H1 (cell line): ENCODE data around the gene BNC2. TPM values are rescaled to one million over a fixed set of nuclear protein-coding genes. Genes with fewer than 3 reads are reported as not detected.

Source experiments
- CTCF ChIA-PET: fragments of 300-600 bp; sonication (Branson Sonifier 250); formaldehyde crosslinking; loops from one replicate; lab custom pipeline; 2021; ENCODE audit not compliant: partially characterized antibody; lab: Charles Lee
- POLR2A ChIA-PET: fragments of 300-600 bp; sonication (Branson Sonifier 250); formaldehyde crosslinking; loops from one replicate; lab custom pipeline; 2021; ENCODE audit warnings: inconsistent platforms; ENCODE audit not compliant: partially characterized antibody; lab: Charles Lee
- DNase-seq, 2 experiments: peaks; one replicate each; pipeline versions ENCODE4 v3.0.0 to v3.0.0-alpha.2; 2010 to 2022; ENCODE audit warnings: low spot score in 2 of 2, low read depth in 1 of 2, mixed read lengths in 1 of 2
- FAIRE-seq: peaks from 2 replicates; lab custom pipeline; 2011; peaks lifted over from hg19 to GRCh38; lab: Jason Lieb, UNC
- H2AFZ ChIP-seq: 2 replicates; pipeline ENCODE4 v1.8.1; 2012; ENCODE audit warnings: low read length, inconsistent platforms
- H2AK5ac ChIP-seq: 2 replicates; pipeline ENCODE4 v1.6.1; 2013; ENCODE audit warnings: low read depth, low read length
- H2BK120ac ChIP-seq: replicated peaks from 2 replicates; pipeline ENCODE3; 2013; ENCODE audit warnings: low read depth, low read length, inconsistent platforms
- H2BK12ac ChIP-seq: 2 replicates; pipeline ENCODE4 v1.6.1; 2013; ENCODE audit warnings: low read depth, low read length
- H2BK15ac ChIP-seq: 2 replicates; pipeline ENCODE4 v1.6.1; 2013; ENCODE audit warnings: low read length
- H2BK20ac ChIP-seq: 2 replicates; pipeline ENCODE4 v1.6.1; 2013; ENCODE audit warnings: low read length
- H2BK5ac ChIP-seq: 2 replicates; pipeline ENCODE4 v1.6.1; 2013; ENCODE audit warnings: low read depth, low read length
- H3K14ac ChIP-seq: 2 replicates; pipeline ENCODE4 v1.6.1; 2013; ENCODE audit warnings: inconsistent platforms; ENCODE audit not compliant: insufficient read length
- H3K18ac ChIP-seq: 2 replicates; pipeline ENCODE4 v1.6.1; 2013; ENCODE audit warnings: low read length; ENCODE audit errors: extremely low read depth
- H3K23ac ChIP-seq: 2 replicates; pipeline ENCODE4 v1.6.1; 2013; ENCODE audit warnings: inconsistent platforms; ENCODE audit not compliant: insufficient read length
- H3K23me2 ChIP-seq: 2 replicates; pipeline ENCODE4 v1.6.1; 2013; ENCODE audit warnings: low read depth, low read length
- H3K27ac ChIP-seq: 2 replicates; pipeline ENCODE4 v1.6.1; 2011; ENCODE audit warnings: low read depth, low read length, inconsistent platforms
- H3K27me3 ChIP-seq, 4 experiments: replicated peaks in 1 of 4; 1 replicate in 1 of 4; 2 replicates in 3 of 4; pipeline versions ENCODE4 v1.6.1 to v1.8.1; 2011 to 2013; ENCODE audit warnings: low read length in 3 of 4, mild to moderate bottlenecking in 3 of 4, inconsistent platforms in 2 of 4, mixed read lengths in 2 of 4, moderate library complexity in 1 of 4; ENCODE audit not compliant: control insufficient read depth in 3 of 4, insufficient read depth in 3 of 4; ENCODE audit errors: extremely low read depth in 1 of 4
- H3K36me3 ChIP-seq, 4 experiments: 2 replicates each; pipeline versions ENCODE4 v1.6.1 to v1.8.1; 2011 to 2013; ENCODE audit warnings: mild to moderate bottlenecking in 4 of 4, low read length in 3 of 4, moderate library complexity in 2 of 4, control low read depth in 1 of 4, inconsistent platforms in 1 of 4; ENCODE audit not compliant: insufficient read depth in 4 of 4, control insufficient read depth in 2 of 4
- H3K4ac ChIP-seq: replicated peaks from 2 replicates; pipeline ENCODE3; 2013; ENCODE audit warnings: low read length, low read depth, mixed read lengths, inconsistent platforms; ENCODE audit not compliant: insufficient read length
- H3K4me1 ChIP-seq, 4 experiments: replicated peaks in 1 of 4; 1 replicate in 1 of 4; 2 replicates in 3 of 4; pipeline versions ENCODE4 v1.6.1 to v1.8.1; 2011 to 2013; ENCODE audit warnings: low read length in 3 of 4, inconsistent platforms in 2 of 4, mixed read lengths in 1 of 4; ENCODE audit not compliant: insufficient read depth in 4 of 4, control insufficient read depth in 3 of 4
- H3K4me2 ChIP-seq, 2 experiments: 2 replicates each; pipeline versions ENCODE4 v1.6.1 to v1.8.1; 2011 to 2013; ENCODE audit warnings: low read depth in 2 of 2, low read length in 2 of 2, control low read depth in 1 of 2, inconsistent platforms in 1 of 2, mild to moderate bottlenecking in 1 of 2; ENCODE audit not compliant: insufficient read depth in 1 of 2
- H3K4me3 ChIP-seq, 4 experiments: fragments of 200-600, 300-600 bp in 1 of 4; sonication (generic), shearing (Covaris generic), sonication (Bioruptor Twin) in 1 of 4; 2 replicates each; pipeline versions ENCODE4 v1.5.1 to v1.8.1; 2011 to 2016; ENCODE audit warnings: low read length in 4 of 4, low read depth in 3 of 4, control low read depth in 2 of 4, inconsistent platforms in 2 of 4, mild to moderate bottlenecking in 2 of 4, mixed read lengths in 1 of 4, moderate library complexity in 1 of 4; ENCODE audit not compliant: insufficient read depth in 2 of 4; ENCODE audit errors: extremely low read depth in 1 of 4
- H3K56ac ChIP-seq: replicated peaks from 2 replicates; pipeline ENCODE3; 2013; ENCODE audit warnings: low read depth, mild to moderate bottlenecking, mixed read lengths, low read length, inconsistent platforms; ENCODE audit not compliant: insufficient read length
- H3K79me1 ChIP-seq: 2 replicates; pipeline ENCODE4 v1.6.1; 2013; ENCODE audit warnings: low read depth, low read length, control low read depth
- H3K79me2 ChIP-seq, 2 experiments: 2 replicates each; pipeline versions ENCODE4 v1.6.1 to v1.8.1; 2012 to 2013; ENCODE audit warnings: low read length in 2 of 2, mild to moderate bottlenecking in 2 of 2, inconsistent platforms in 1 of 2; ENCODE audit not compliant: insufficient read depth in 2 of 2, control insufficient read depth in 1 of 2
- H3K9ac ChIP-seq, 4 experiments: replicated peaks in 1 of 4; 1 replicate in 1 of 4; 2 replicates in 3 of 4; pipeline versions ENCODE4 v1.6.1 to v1.8.1; 2011 to 2013; ENCODE audit warnings: low read depth in 3 of 4, low read length in 3 of 4, control low read depth in 2 of 4, mild to moderate bottlenecking in 2 of 4, moderate library complexity in 2 of 4, inconsistent platforms in 1 of 4; ENCODE audit errors: extremely low read depth in 1 of 4
- H3K9me3 ChIP-seq, 2 experiments: 2 replicates each; pipeline versions ENCODE4 v1.6.1 to v1.8.1; 2012 to 2013; ENCODE audit warnings: mild to moderate bottlenecking in 2 of 2, moderate library complexity in 2 of 2, control low read depth in 1 of 2, inconsistent platforms in 1 of 2, low read depth in 1 of 2, low read length in 1 of 2, mixed read lengths in 1 of 2; ENCODE audit not compliant: insufficient read depth in 2 of 2
- H4K20me1 ChIP-seq, 2 experiments: replicated peaks in 1 of 2; 2 replicates each; pipeline versions ENCODE3 to v1.8.1; 2011 to 2013; ENCODE audit warnings: inconsistent platforms in 2 of 2, low read length in 2 of 2, mild to moderate bottlenecking in 1 of 2; ENCODE audit not compliant: insufficient read depth in 2 of 2, control insufficient read depth in 1 of 2
- H4K5ac ChIP-seq: 2 replicates; pipeline ENCODE4 v1.6.1; 2013; ENCODE audit warnings: low read length, low read depth, mixed read lengths, inconsistent platforms; ENCODE audit not compliant: insufficient read length
- H4K8ac ChIP-seq: 2 replicates; pipeline ENCODE4 v1.8.0; 2013; ENCODE audit warnings: mild to moderate bottlenecking, moderate library complexity, low read length, inconsistent platforms; ENCODE audit not compliant: insufficient read depth; ENCODE audit errors: extremely low read depth
- H4K91ac ChIP-seq: replicated peaks from 2 replicates; pipeline ENCODE3; 2013; ENCODE audit warnings: low read length, mixed read lengths, inconsistent platforms; ENCODE audit not compliant: insufficient read length
- ATF2 ChIP-seq: IDR thresholded peaks from 2 replicates; pipeline ENCODE4 v1.6.1; 2012; ENCODE audit warnings: low read length, inconsistent platforms
- CEBPB ChIP-seq: IDR thresholded peaks from 2 replicates; pipeline ENCODE4 v1.6.1; 2012; ENCODE audit warnings: low read depth, low read length
- GABPA ChIP-seq: IDR thresholded peaks from 2 replicates; pipeline ENCODE4 v1.6.1; 2011; ENCODE audit warnings: mild to moderate bottlenecking, low read length, moderate library complexity, borderline replicate concordance; ENCODE audit not compliant: insufficient read depth
- HDAC6 ChIP-seq: IDR thresholded peaks from one replicate; pipeline ENCODE4 v1.7.1; 2012; ENCODE audit warnings: low read depth, mild to moderate bottlenecking, inconsistent platforms, low read length, moderate library complexity
- KDM4A ChIP-seq: IDR thresholded peaks from one replicate; pipeline ENCODE4 v1.7.1; 2012; ENCODE audit warnings: low read depth, mild to moderate bottlenecking, moderate library complexity, low read length, inconsistent platforms; ENCODE audit not compliant: severe bottlenecking
- RAD21 ChIP-seq, 2 experiments: IDR thresholded peaks in 1 of 2; conservative IDR thresholded peaks in 1 of 2; 2 replicates each; pipeline ENCODE4 v1.6.1; 2011; ENCODE audit warnings: low read depth in 2 of 2, low read length in 2 of 2, improper control_type of control experiment in 1 of 2, inconsistent platforms in 1 of 2, mild to moderate bottlenecking in 1 of 2, moderate library complexity in 1 of 2
- RBBP5 ChIP-seq: IDR thresholded peaks from 2 replicates; pipeline ENCODE4 v1.7.1; 2012; ENCODE audit warnings: low read depth, mild to moderate bottlenecking, inconsistent platforms, low read length, moderate library complexity, borderline replicate concordance
- SAP30 ChIP-seq: fragments of 300-600 bp; sonication (generic); IDR thresholded peaks from 2 replicates; pipeline ENCODE4 v1.7.1; 2012; ENCODE audit warnings: low read length, moderate library complexity, mild to moderate bottlenecking, inconsistent platforms; ENCODE audit not compliant: insufficient read depth, insufficient replicate concordance
- SP2 ChIP-seq: IDR thresholded peaks from 2 replicates; pipeline ENCODE4 v1.6.1; 2012; ENCODE audit warnings: mild to moderate bottlenecking, low read length, inconsistent platforms
- SP4 ChIP-seq: IDR thresholded peaks from 2 replicates; pipeline ENCODE4 v1.6.1; 2012; ENCODE audit warnings: low read length, inconsistent platforms
- SRF ChIP-seq: IDR thresholded peaks from 2 replicates; pipeline ENCODE4 v1.6.1; 2011; ENCODE audit warnings: mild to moderate bottlenecking, low read depth, low read length, moderate library complexity
- SUZ12 ChIP-seq: fragments of 200-600 bp; sonication (generic); IDR thresholded peaks from 2 replicates; pipeline ENCODE4 v1.6.1; 2012; ENCODE audit warnings: mild to moderate bottlenecking, inconsistent platforms, low read length, moderate library complexity, mixed read lengths
- TBP ChIP-seq: IDR thresholded peaks from 2 replicates; pipeline ENCODE4 v1.6.1; 2011; ENCODE audit warnings: low read depth, low read length, improper control_type of control experiment
- WGBS, 2 experiments: shearing (Covaris generic) in 1 of 2; methylation state at CpG; one replicate each; pipeline versions ENCODE4 v1.1.6 to v1.1.7; 2013 to 2015; ENCODE audit warnings: low lambda C conversion rate in 2 of 2, mixed read lengths in 2 of 2, inconsistent platforms in 1 of 2, low coverage in 1 of 2, missing lambda C conversion rate in 1 of 2; ENCODE audit not compliant: insufficient replicate concordance in 2 of 2, insufficient coverage in 1 of 2, insufficient read length in 1 of 2; ENCODE audit errors: extremely low coverage in 1 of 2, missing lambda C conversion rate in 1 of 2; 5-methylcytosine and 5-hydroxymethylcytosine counted together
- polyA plus RNA-seq, 7 experiments: library from polyadenylated mRNA; depleted of rRNA in 3 of 7; stranded (reverse) in 5 of 7; unstranded in 2 of 7; fragments of >200 nt in 5 of 7; fragments of 200-250 nt in 2 of 7; gene quantifications; 1 replicate in 5 of 7; 2 replicates in 1 of 7; 4 replicates in 1 of 7; pipeline versions ENCODE4 v1.2.1 to v1.2.3, GENCODE V29; 2011 to 2013; ENCODE audit warnings: missing spikeins in 2 of 7, mixed read lengths in 2 of 7
- total RNA-seq: library from RNA; stranded (reverse); fragmentation: NEBNext Ultra II Directional; extraction: Animal tissue kit (Norgen Biotek cat#: 25700); gene quantifications from 2 replicates; pipeline ENCODE4 v1.2.1, GENCODE V29; 2021

The BNC2 gene
- total and polyA plus RNA-seq, 2 of the 8 experiments (the other 6 are each of a cell fraction or from before 2014, with no cell fraction given) = 16.0 to 26.8 TPM

DNA sequence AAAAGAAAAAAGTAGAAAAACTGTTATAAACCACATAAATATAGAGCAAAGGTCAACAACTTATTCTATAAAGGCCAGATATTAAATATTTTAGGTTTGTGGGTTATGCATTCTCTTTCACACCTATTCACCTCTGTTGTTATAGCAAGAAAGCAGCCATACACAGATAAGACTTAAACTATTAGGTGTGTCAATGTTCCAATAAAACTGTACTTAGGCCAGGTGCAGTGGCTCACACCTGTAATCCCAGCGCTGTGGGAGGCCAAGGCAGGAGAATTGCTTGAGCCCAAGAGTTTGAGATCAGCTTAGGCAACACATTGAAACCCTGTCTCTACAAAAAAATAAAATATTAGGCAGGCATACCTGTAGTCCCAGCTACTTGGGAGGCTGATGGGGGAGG, 314.7 kb downstream of the BNC2 start:
- Histone ChIP-seq H2BK120ac (no peak overlapping the region), H3K36me3 (peaks cover 0 to 15% (median 7%) of the 10 kb centered on the region in 4 experiments; a peak in 4 of 8 replicates), H3K4me1 (peaks cover 0 to 4% (median 2%) of the 10 kb centered on the region in 4 experiments; a peak in 2 of 7 replicates), H2AK5ac (no peak overlapping the region), H4K20me1 (no peaks in the 10 kb centered on the region), H3K23ac (no peak overlapping the region), H3K4ac (no peak overlapping the region), H3K23me2 (no peaks in the 10 kb centered on the region), H2BK5ac (no peak overlapping the region), H4K5ac (no peak overlapping the region), H3K14ac (no peak overlapping the region), H3K56ac (no peak overlapping the region), H3K18ac (no peak overlapping the region), H4K91ac (no peak overlapping the region), H3K4me3 (no peak overlapping the region), H2AFZ (no peak overlapping the region), H2BK12ac (no peak overlapping the region), H3K4me2 (no peak overlapping the region), H3K9me3 (no peaks in the 10 kb centered on the region), H3K27ac (no peak overlapping the region), H2BK20ac (no peak overlapping the region), H4K8ac (no peak overlapping the region), H3K9ac (no peak overlapping the region), H2BK15ac (no peak overlapping the region), H3K79me2 (no peaks in the 10 kb centered on the region), H3K79me1 (no peaks in the 10 kb centered on the region; the same call in 1 of the 2 replicates), H3K27me3 (no peaks in the 10 kb centered on the region)
- ChIA-PET POLR2A (no interaction called here), CTCF (no interaction called here)
- DNase-seq (no peak), FAIRE-seq (no peak)
- 80% methylated on average over 1 of the region's 1 CpG; no CpG with 5 or more reads in 1 of the 2 experiments for WGBS, 2 experiments
- no peak for TF ChIP-seq SP4
- TF ChIP-seq SP2 = no peak
- no peak for TF ChIP-seq KDM4A
- no peak for TF ChIP-seq CEBPB
- no peak for TF ChIP-seq RBBP5
- no peak for TF ChIP-seq SUZ12
- TF ChIP-seq HDAC6 = no peak
- TF ChIP-seq TBP = no peak
- no peak for TF ChIP-seq GABPA
- no peak for TF ChIP-seq SAP30
- no peak for TF ChIP-seq SRF
- TF ChIP-seq ATF2 = no peak
- TF ChIP-seq RAD21 (IDR thresholded peaks at IDR 0.05 in 1 of 2, conservative IDR thresholded peaks at IDR 0.05 in 1 of 2; ENCODE audit: low read depth in 2 of 2, low read length in 2 of 2) = no peak
